K562 (cell line): ENCODE measurements around the gene INMT. TPM values are rescaled to one million over a fixed set of nuclear protein-coding genes. Genes with fewer than 3 reads are reported as not detected.

Experiments used
- CUX1 ChIP-seq: fragments of 200-800 bp; sonication (Bioruptor generic); IDR thresholded peaks from 2 replicates; pipeline ENCODE4 v1.6.1; 2016; ENCODE audit warnings: missing genetic modification characterization, missing compliant biosample characterization
- IRF9 ChIP-seq: fragments of 450-650 bp; IDR thresholded peaks from 2 replicates; pipeline ENCODE4 v1.6.1; 2016; ENCODE audit warnings: missing biosample characterization, missing genetic modification characterization
- PATZ1 ChIP-seq: fragments of 250-450 bp; sonication (Bioruptor Pico); IDR thresholded peaks from 2 replicates; pipeline ENCODE4 v1.5.0; 2020; ENCODE audit warnings: mild to moderate bottlenecking, borderline replicate concordance
- PHB2 ChIP-seq: fragments of 450-650 bp; IDR thresholded peaks from 2 replicates; pipeline ENCODE4 v1.6.1; 2017; ENCODE audit warnings: low read depth
- POLR2G ChIP-seq: fragments of 200-400 bp; formaldehyde crosslinking; IDR thresholded peaks from 2 replicates; pipeline ENCODE4 v1.6.1; 2017; ENCODE audit warnings: low read depth, mild to moderate bottlenecking, antibody characterized with exemption, low read length, moderate library complexity
- PRMT5 ChIP-seq: sonication (generic); formaldehyde crosslinking; IDR thresholded peaks from 2 replicates; pipeline ENCODE4 v1.5.0; 2020; ENCODE audit warnings: missing genetic modification reagents
- RFX5 ChIP-seq: IDR thresholded peaks from 2 replicates; pipeline ENCODE4 v1.6.1; 2011; ENCODE audit warnings: low read depth, mild to moderate bottlenecking, improper control_type of control experiment, low read length
- SMARCA5 ChIP-seq: fragments of 450-650 bp; IDR thresholded peaks from 2 replicates; pipeline ENCODE4 v1.6.1; 2016
- STAT6 ChIP-seq: sonication (generic); formaldehyde crosslinking; IDR thresholded peaks from 2 replicates; pipeline ENCODE4 v1.8.1; 2023; ENCODE audit warnings: mild to moderate bottlenecking, missing genetic modification reagents
- ZBTB1 ChIP-seq: sonication (generic); formaldehyde crosslinking; IDR thresholded peaks from 2 replicates; pipeline ENCODE4 v1.8.1; 2023; ENCODE audit warnings: missing genetic modification reagents, low read depth, mild to moderate bottlenecking, borderline replicate concordance
- ZBTB5 ChIP-seq: fragments of 450-650 bp; IDR thresholded peaks from 2 replicates; pipeline ENCODE4 v1.6.1; 2017; ENCODE audit warnings: antibody characterized with exemption
- ZNF121 ChIP-seq: sonication (generic); formaldehyde crosslinking; conservative IDR thresholded peaks from 2 replicates; pipeline ENCODE4 v1.8.0; 2022; ENCODE audit warnings: missing genetic modification reagents
- ZNF174 ChIP-seq: fragments of 250-450 bp; sonication (Bioruptor Pico); IDR thresholded peaks from 2 replicates; pipeline ENCODE4 v1.4.0; 2020; ENCODE audit warnings: mild to moderate bottlenecking
- ZZZ3 ChIP-seq: fragments of 450-650 bp; IDR thresholded peaks from 2 replicates; pipeline ENCODE4 v1.6.1; 2016; ENCODE audit warnings: antibody characterized with exemption, mild to moderate bottlenecking, moderate library complexity
- polyA plus RNA-seq, 8 experiments: library from polyadenylated mRNA; depleted of rRNA in 4 of 8; stranded (reverse) in 5 of 8; unstranded in 3 of 8; fragments of >200 nt; fragmentation: Nextera tagmentation in 2 of 8; fragmentation: Illumina TruSeq in 1 of 8; extraction: Ambion mirVana in 2 of 8; extraction: Trizol in 1 of 8; gene quantifications; 2 replicates each; pipeline versions ENCODE4 v1.2.1 to v1.2.3, GENCODE V29; 2011 to 2014; ENCODE audit warnings: inconsistent platforms in 1 of 8, missing spikeins in 1 of 8
- total RNA-seq, 7 experiments: library from RNA; depleted of rRNA in 6 of 7; stranded (reverse); fragments of >200 nt in 6 of 7; fragmentation: Illumina TruSeq in 2 of 7; extraction: Trizol in 2 of 7; gene quantifications; 2 replicates each; pipeline versions ENCODE4 v1.2.1 to v1.2.3, GENCODE V29; 2011 to 2021; ENCODE audit warnings: low replicate concordance in 1 of 7

Gene INMT
- total and polyA plus RNA-seq, 9 of the 15 experiments (the other 6 are each of a cell fraction or from before 2014, with no cell fraction given): 0.04 to 0.27 TPM; not detected in 7

- TF ChIP-seq STAT6 (CRISPR knock-in tag): peak; percentile 74; the same call in 1 of the 2 replicates
- TF ChIP-seq SMARCA5: no peak
- TF ChIP-seq CUX1: no peak
- TF ChIP-seq PATZ1 (CRISPR knock-in tag): no peak
- no peak for TF ChIP-seq ZNF121
- peak; percentile 82 for TF ChIP-seq POLR2G
- no peak for TF ChIP-seq ZZZ3
- TF ChIP-seq ZNF174: no peak
- TF ChIP-seq PHB2: no peak
- TF ChIP-seq ZBTB1: peak; percentile 54; the same call in 1 of the 2 replicates
- TF ChIP-seq IRF9 (tag): no peak
- no peak for TF ChIP-seq ZBTB5
- peak; percentile 56; the same call in 1 of the 2 replicates for TF ChIP-seq PRMT5 (CRISPR knock-in tag)
- TF ChIP-seq RFX5: no peak
Observed at GRCh38 chr7:30771174-30771879, 19.4 kb downstream of the INMT start, which contains the start of gene MINDY4 (continued).
